OCI-LY7 (cell line): ENCODE data around the gene SYT9. TPM values are rescaled to one million over a fixed set of nuclear protein-coding genes. Genes with fewer than 3 reads are reported as not detected.

Experiments used
- BruUV-seq: library from RNA; stranded (reverse); fragments of 400-500 nt; replicated peaks from 2 replicates; lab custom pipeline; 2021; lab: Mats Ljungman, UMichigan
- CTCF ChIA-PET: fragments of 300-600 bp; sonication (Branson Sonifier 250); formaldehyde crosslinking; loops from one replicate; lab custom pipeline; 2022; ENCODE audit warnings: antibody characterized with exemption; ENCODE audit not compliant: unreplicated experiment; lab: Charles Lee
- POLR2A ChIA-PET: fragments of 300-600 bp; sonication (Branson Sonifier 250); formaldehyde crosslinking; loops from one replicate; lab custom pipeline; 2022; ENCODE audit warnings: antibody characterized with exemption; lab: Charles Lee
- DNase-seq: peaks from one replicate; pipeline ENCODE4 v3.0.0-alpha.2; 2015; ENCODE audit warnings: low spot score
- H2AFZ ChIP-seq: fragments of 200-600 bp; sonication (generic), shearing (Covaris generic); 2 replicates; pipeline ENCODE4 v1.6.1; 2014; ENCODE audit warnings: mild to moderate bottlenecking, antibody characterized with exemption, low read length, moderate library complexity
- H3K27ac ChIP-seq: fragments of 200-600 bp; sonication (generic); 2 replicates; pipeline ENCODE4 v1.5.1; 2014; ENCODE audit warnings: mixed run types, low read depth, mild to moderate bottlenecking, moderate library complexity, low read length, inconsistent platforms; ENCODE audit not compliant: poor library complexity, severe bottlenecking
- H3K36me3 ChIP-seq: fragments of 200-600 bp; sonication (generic); 2 replicates; pipeline ENCODE4 v1.6.1; 2014; ENCODE audit warnings: mild to moderate bottlenecking, antibody characterized with exemption, low read length, moderate library complexity, mixed read lengths; ENCODE audit not compliant: insufficient read depth
- H3K4me1 ChIP-seq: fragments of 200-600 bp; sonication (generic); 2 replicates; pipeline ENCODE4 v1.5.1; 2014; ENCODE audit warnings: mild to moderate bottlenecking, low read length; ENCODE audit not compliant: insufficient read depth, poor library complexity, severe bottlenecking
- H3K4me2 ChIP-seq: fragments of 200-600 bp; sonication (generic); 2 replicates; pipeline ENCODE4 v1.6.1; 2014; ENCODE audit warnings: mild to moderate bottlenecking, low read length
- H3K4me3 ChIP-seq: fragments of 200-600 bp; sonication (generic); 2 replicates; pipeline ENCODE4 v1.5.1; 2014; ENCODE audit warnings: mild to moderate bottlenecking, low read depth, low read length; ENCODE audit not compliant: poor library complexity, severe bottlenecking
- H3K79me2 ChIP-seq: fragments of 200-600 bp; sonication (generic); 2 replicates; pipeline ENCODE4 v1.6.1; 2016; ENCODE audit warnings: low read depth, mild to moderate bottlenecking, low read length, moderate library complexity, mixed read lengths; ENCODE audit not compliant: insufficient read depth
- H3K9me2 ChIP-seq: fragments of 200-600 bp; sonication (generic); 2 replicates; pipeline ENCODE4 v1.6.1; 2016; ENCODE audit warnings: mild to moderate bottlenecking, low read length, mixed read lengths; ENCODE audit not compliant: insufficient read depth
- H3K9me3 ChIP-seq: fragments of 200-600 bp; sonication (generic); 2 replicates; pipeline ENCODE4 v1.6.1; 2014; ENCODE audit warnings: mild to moderate bottlenecking, mixed run types, low read length, mixed read lengths
- H4K20me1 ChIP-seq: fragments of 200-600 bp; sonication (generic); 2 replicates; pipeline ENCODE4 v1.6.1; 2014; ENCODE audit warnings: mild to moderate bottlenecking, antibody characterized with exemption, low read length, moderate library complexity, mixed read lengths; ENCODE audit not compliant: insufficient read depth
- CTCF ChIP-seq: fragments of 200-600 bp; sonication (generic); conservative IDR thresholded peaks from 2 replicates; pipeline ENCODE4 v1.5.1; 2014; ENCODE audit warnings: mild to moderate bottlenecking, antibody characterized with exemption, low read length, moderate library complexity, mixed read lengths
- EZH2phosphoT487 ChIP-seq: fragments of 200-600 bp; sonication (generic); IDR thresholded peaks from 2 replicates; pipeline ENCODE4 v1.6.1; 2018; ENCODE audit warnings: low read depth, borderline replicate concordance, mild to moderate bottlenecking, mixed run types, antibody characterized with exemption, low read length, moderate library complexity, mixed read lengths
- intact Hi-C: fragments of 100-400 bp; cut with micrococcal nuclease; formaldehyde crosslinking; loops from one replicate; pipeline ENCODE4 v1.10.0; 2022; ENCODE audit not compliant: unreplicated experiment
- total RNA-seq, 2 experiments: library from RNA; depleted of rRNA in 1 of 2; stranded (reverse); fragments of >200 nt in 1 of 2; shearing (Covaris generic) in 1 of 2; gene quantifications; 2 replicates each; pipeline ENCODE4 v1.2.3, GENCODE V29; 2014 to 2022

The SYT9 gene
- total RNA-seq, 2 experiments from 2014 or later: 0.19 TPM; not detected in 1

GRCh38 chr11:7341551-7341950 lies 89.8 kb downstream of the SYT9 start:
- H3K4me1 ChIP-seq: no peaks in the 10 kb centered on the region
- no peak overlapping the region for H3K27ac ChIP-seq
- ChIA-PET CTCF (no interaction called here), POLR2A (no interaction called here)
- no peaks in the 10 kb centered on the region for H3K36me3 ChIP-seq
- no peak for DNase-seq
- H3K79me2 ChIP-seq: no peaks in the 10 kb centered on the region
- intact Hi-C loops: no loop called here
- no peak overlapping the region for H3K4me2 ChIP-seq
- no peaks in the 10 kb centered on the region for H3K9me3 ChIP-seq
- no peak overlapping the region for H2AFZ ChIP-seq
- no peak for TF ChIP-seq CTCF
- TF ChIP-seq EZH2phosphoT487: no peak
- H3K9me2 ChIP-seq: no peaks in the 10 kb centered on the region
- no peaks in the 10 kb centered on the region for H4K20me1 ChIP-seq
- no TSS peak for BruUV-seq
- no peak overlapping the region for H3K4me3 ChIP-seq

GRCh38 chr11:7347611-7348431 lies 96.1 kb downstream of the SYT9 start:
- TF ChIP-seq CTCF (no peak), EZH2phosphoT487 (no peak)
- H2AFZ ChIP-seq: no peak overlapping the region
- no peaks in the 10 kb centered on the region for H3K4me1 ChIP-seq
- H3K4me3 ChIP-seq: no peak overlapping the region
- H4K20me1 ChIP-seq: no peaks in the 10 kb centered on the region
- ChIA-PET CTCF (no interaction called here), POLR2A (no interaction called here)
- no peaks in the 10 kb centered on the region for H3K9me2 ChIP-seq
- H3K79me2 ChIP-seq: no peaks in the 10 kb centered on the region
- no peaks in the 10 kb centered on the region for H3K36me3 ChIP-seq
- H3K4me2 ChIP-seq: no peak overlapping the region
- BruUV-seq: no TSS peak
- DNase-seq: no peak
- no peak overlapping the region for H3K27ac ChIP-seq
- H3K9me3 ChIP-seq: no peaks in the 10 kb centered on the region
- intact Hi-C loops: no loop called here
